DND-41 (cell line): Measurements from ENCODE around the gene ESX1.

ENCODE experiments used
- ATAC-seq: fragments of 200-7000 bp; cut with Tn5 transposase; 3 replicates; pipeline ENCODE4 v1.9.1; 2021; ENCODE audit warnings: low read depth; ENCODE audit not compliant: insufficient read depth
- DNase-seq: peaks from one replicate; pipeline ENCODE4 v3.0.0-alpha.2; 2020
- H2AFZ ChIP-seq: 2 replicates; pipeline ENCODE4 v1.6.0; 2012; ENCODE audit warnings: low read depth, low read length
- H3K27ac ChIP-seq: 2 replicates; pipeline ENCODE4 v1.5.1; 2012; ENCODE audit warnings: low read length, inconsistent platforms
- H3K27me3 ChIP-seq: fragments of 200-600 bp; sonication (generic); 2 replicates; pipeline ENCODE4 v1.6.0; 2012; ENCODE audit warnings: low read length, mild to moderate bottlenecking, inconsistent platforms; ENCODE audit not compliant: insufficient read depth, poor library complexity
- H3K36me3 ChIP-seq: 2 replicates; pipeline ENCODE4 v1.5.1; 2012; ENCODE audit warnings: low read length, inconsistent platforms; ENCODE audit not compliant: insufficient read depth
- H3K4me1 ChIP-seq: 2 replicates; pipeline ENCODE4 v1.5.1; 2012; ENCODE audit warnings: mild to moderate bottlenecking, low read length; ENCODE audit not compliant: insufficient read depth
- H3K4me2 ChIP-seq: 2 replicates; pipeline ENCODE4 v1.6.0; 2012; ENCODE audit warnings: mild to moderate bottlenecking, moderate library complexity, low read length, inconsistent platforms; ENCODE audit not compliant: insufficient read depth
- H3K4me3 ChIP-seq, 2 experiments: fragments of 200-600 bp in 1 of 2; shearing (Covaris generic) in 1 of 2; 2 replicates each; pipeline ENCODE4 v1.5.1; 2012 to 2016; ENCODE audit warnings: inconsistent platforms in 2 of 2, low read length in 2 of 2, mild to moderate bottlenecking in 2 of 2, low read depth in 1 of 2, moderate library complexity in 1 of 2
- H3K79me2 ChIP-seq: 2 replicates; pipeline ENCODE4 v1.6.0; 2012; ENCODE audit warnings: low read length, inconsistent platforms; ENCODE audit not compliant: insufficient read depth
- H3K9ac ChIP-seq: 2 replicates; pipeline ENCODE4 v1.6.0; 2012; ENCODE audit warnings: low read depth, mild to moderate bottlenecking, inconsistent platforms, low read length, moderate library complexity
- H3K9me3 ChIP-seq: 2 replicates; pipeline ENCODE4 v1.5.1; 2012; ENCODE audit warnings: low read length, moderate library complexity, mild to moderate bottlenecking, inconsistent platforms; ENCODE audit not compliant: insufficient read depth, severe bottlenecking
- H4K20me1 ChIP-seq: 2 replicates; pipeline ENCODE4 v1.6.0; 2012; ENCODE audit warnings: low read length; ENCODE audit not compliant: insufficient read depth
- EZH2 ChIP-seq: IDR thresholded peaks from 3 replicates; pipeline ENCODE4 v1.6.1; 2012; ENCODE audit warnings: borderline replicate concordance, low read depth, mild to moderate bottlenecking, moderate library complexity, low read length, inconsistent platforms; ENCODE audit not compliant: severe bottlenecking
- TF ChIP-seq, protein P1 (sequence below): IDR thresholded peaks from 2 replicates; pipeline ENCODE4 v1.5.1; 2012; ENCODE audit warnings: borderline replicate concordance, low read length, moderate library complexity, mild to moderate bottlenecking; ENCODE audit not compliant: poor library complexity, severe bottlenecking; ENCODE audit errors: extremely low read depth

ESX1 gene

GRCh38 chrX:104211187-104211586 is 43.5 kb downstream of the ESX1 start:
- Histone ChIP-seq H4K20me1 (no peaks in the 10 kb centered on the region), H3K79me2 (no peaks in the 10 kb centered on the region), H3K4me2 (no peak overlapping the region), H3K27ac (no peak overlapping the region), H3K27me3 (no peaks in the 10 kb centered on the region), H3K9ac (no peak overlapping the region), H3K9me3 (no peaks in the 10 kb centered on the region), H2AFZ (no peak overlapping the region), H3K36me3 (no peaks in the 10 kb centered on the region), H3K4me3 (no peak overlapping the region), H3K4me1 (no peaks in the 10 kb centered on the region)
- ATAC-seq (no peak), DNase-seq (no peak)
- TF ChIP-seq EZH2: no peak
- TF ChIP-seq, protein P1, sequence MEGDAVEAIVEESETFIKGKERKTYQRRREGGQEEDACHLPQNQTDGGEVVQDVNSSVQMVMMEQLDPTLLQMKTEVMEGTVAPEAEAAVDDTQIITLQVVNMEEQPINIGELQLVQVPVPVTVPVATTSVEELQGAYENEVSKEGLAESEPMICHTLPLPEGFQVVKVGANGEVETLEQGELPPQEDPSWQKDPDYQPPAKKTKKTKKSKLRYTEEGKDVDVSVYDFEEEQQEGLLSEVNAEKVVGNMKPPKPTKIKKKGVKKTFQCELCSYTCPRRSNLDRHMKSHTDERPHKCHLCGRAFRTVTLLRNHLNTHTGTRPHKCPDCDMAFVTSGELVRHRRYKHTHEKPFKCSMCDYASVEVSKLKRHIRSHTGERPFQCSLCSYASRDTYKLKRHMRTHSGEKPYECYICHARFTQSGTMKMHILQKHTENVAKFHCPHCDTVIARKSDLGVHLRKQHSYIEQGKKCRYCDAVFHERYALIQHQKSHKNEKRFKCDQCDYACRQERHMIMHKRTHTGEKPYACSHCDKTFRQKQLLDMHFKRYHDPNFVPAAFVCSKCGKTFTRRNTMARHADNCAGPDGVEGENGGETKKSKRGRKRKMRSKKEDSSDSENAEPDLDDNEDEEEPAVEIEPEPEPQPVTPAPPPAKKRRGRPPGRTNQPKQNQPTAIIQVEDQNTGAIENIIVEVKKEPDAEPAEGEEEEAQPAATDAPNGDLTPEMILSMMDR: no peak

DNA sequence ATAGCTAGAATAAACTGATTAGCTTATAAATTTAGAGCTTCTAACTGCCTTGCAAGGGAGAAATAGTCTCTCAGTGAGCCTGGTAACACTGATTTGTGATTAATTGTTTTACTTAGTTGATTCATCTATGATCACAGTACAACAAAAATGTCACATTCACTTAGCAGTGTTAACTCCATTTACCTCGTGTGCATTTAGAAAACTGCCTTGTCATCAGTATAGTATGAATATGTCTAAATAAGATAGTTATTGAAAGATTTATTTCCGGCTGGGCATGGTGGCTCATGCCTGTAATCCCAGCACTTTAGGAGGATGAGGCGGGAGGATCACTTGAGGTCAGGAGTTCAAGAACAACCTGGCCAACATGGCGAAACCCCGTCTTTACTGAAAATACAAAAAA is 49.2 kb downstream of the ESX1 start:
- H3K27me3 ChIP-seq: no peaks in the 10 kb centered on the region
- no peak overlapping the region for H3K9ac ChIP-seq
- ATAC-seq (no peak), DNase-seq (no peak)
- no peaks in the 10 kb centered on the region for H3K36me3 ChIP-seq
- no peak overlapping the region for H2AFZ ChIP-seq
- TF ChIP-seq EZH2: no peak
- TF ChIP-seq, protein P1: no peak
- H3K27ac ChIP-seq: no peak overlapping the region
- no peaks in the 10 kb centered on the region for H4K20me1 ChIP-seq
- no peak overlapping the region for H3K4me2 ChIP-seq
- H3K9me3 ChIP-seq: no peaks in the 10 kb centered on the region
- H3K4me1 ChIP-seq: no peaks in the 10 kb centered on the region
- no peak overlapping the region for H3K4me3 ChIP-seq
- H3K79me2 ChIP-seq: no peaks in the 10 kb centered on the region
